Choroid plexus epithelial cell (primary cell): ENCODE measurements around the gene FANK1.

Source experiments
- DNase-seq: peaks from one replicate; pipeline ENCODE4 v3.0.0-alpha.2; 2010; ENCODE audit warnings: low read depth
- H3K4me3 ChIP-seq: 2 replicates; pipeline ENCODE4 v1.5.1; 2011; ENCODE audit warnings: low read depth, mild to moderate bottlenecking, control low read depth, low read length, moderate library complexity
- CTCF ChIP-seq: conservative IDR thresholded peaks from 2 replicates; pipeline ENCODE4 v1.5.1; 2011; ENCODE audit warnings: low read depth, mild to moderate bottlenecking, control low read depth, inconsistent platforms, low read length, moderate library complexity

FANK1 gene

GRCh38 chr10:125992254-125992653 lies 95.9 kb downstream of the FANK1 start:
- H3K4me3 ChIP-seq: no peak overlapping the region
- DNase-seq: no peak
- TF ChIP-seq CTCF: no peak

GRCh38 chr10:125994601-125995000 lies 98.2 kb downstream of the FANK1 start:
- H3K4me3 ChIP-seq: no peak overlapping the region
- DNase-seq: no peak
- no peak for TF ChIP-seq CTCF

- no peak for TF ChIP-seq CTCF
- DNase-seq: no peak
- H3K4me3 ChIP-seq: no peak overlapping the region
These were observed 99.5 kb downstream of the FANK1 start for GRCh38 chr10:125995726-125996304.

- DNase-seq: no peak
- no peak for TF ChIP-seq CTCF
- no peak overlapping the region for H3K4me3 ChIP-seq
These were observed 101.2 kb downstream of the FANK1 start for GRCh38 chr10:125997586-125997985.

- no peak overlapping the region for H3K4me3 ChIP-seq
- DNase-seq: no peak
- no peak for TF ChIP-seq CTCF
These were observed 103.3 kb downstream of the FANK1 start for GRCh38 chr10:125999694-126000093.

GRCh38 chr10:126001576-126001975 lies 105.2 kb downstream of the FANK1 start:
- H3K4me3 ChIP-seq: no peak overlapping the region
- peak; percentile 26 for DNase-seq
- TF ChIP-seq CTCF: no peak

GRCh38 chr10:126004752-126005151 lies 108.4 kb downstream of the FANK1 start:
- no peak for TF ChIP-seq CTCF
- DNase-seq: no peak

More at GRCh38 chr10:126004752-126005151, 108.4 kb downstream of the FANK1 start:
- no peak overlapping the region for H3K4me3 ChIP-seq
